ENCODE results near the gene DPYD. TPM values are rescaled to one million over a fixed set of nuclear protein-coding genes. Genes with fewer than 3 reads are reported as not detected.

The DPYD gene
- total RNA-seq, 4 donors from 2014 or later = 30.9 to 66.6 (median 48.2) TPM

GRCh38 chr1:97654876-97655585 is 265.8 kb downstream of the DPYD start:
- Histone ChIP-seq H3K4me1 (no peaks in the 10 kb centered on the region), H3K9me3 (no peaks in the 10 kb centered on the region), H3K4me3 (no peak overlapping the region), H3K27me3 (no peaks in the 10 kb centered on the region), H3K36me3 (no peaks in the 10 kb centered on the region), H3K27ac (no peak overlapping the region)
- DNase-seq = no peak
- intact Hi-C loops (cut with DNase I; ENCODE audit: low total_unique reads) = no loop called here
- TF ChIP-seq POLR2A (IDR thresholded peaks at IDR 0.05) (no peak), CTCF (IDR thresholded peaks at IDR 0.05) (no peak)

GRCh38 chr1:97651250-97651649 is 269.6 kb downstream of the DPYD start:
- no peak overlapping the region for H3K4me3 ChIP-seq
- no peak overlapping the region for H3K27ac ChIP-seq
- no peak for TF ChIP-seq CTCF (IDR thresholded peaks at IDR 0.05)
- TF ChIP-seq POLR2A (IDR thresholded peaks at IDR 0.05) = no peak
- DNase-seq = no peak
- H3K36me3 ChIP-seq = no peaks in the 10 kb centered on the region
- intact Hi-C loops (cut with DNase I; ENCODE audit: low total_unique reads) = no loop called here
- peaks cover 0 to 4% of the 10 kb centered on the region in 2 donors for H3K9me3 ChIP-seq
- no peaks in the 10 kb centered on the region for H3K27me3 ChIP-seq
- H3K4me1 ChIP-seq = no peaks in the 10 kb centered on the region

DNA sequence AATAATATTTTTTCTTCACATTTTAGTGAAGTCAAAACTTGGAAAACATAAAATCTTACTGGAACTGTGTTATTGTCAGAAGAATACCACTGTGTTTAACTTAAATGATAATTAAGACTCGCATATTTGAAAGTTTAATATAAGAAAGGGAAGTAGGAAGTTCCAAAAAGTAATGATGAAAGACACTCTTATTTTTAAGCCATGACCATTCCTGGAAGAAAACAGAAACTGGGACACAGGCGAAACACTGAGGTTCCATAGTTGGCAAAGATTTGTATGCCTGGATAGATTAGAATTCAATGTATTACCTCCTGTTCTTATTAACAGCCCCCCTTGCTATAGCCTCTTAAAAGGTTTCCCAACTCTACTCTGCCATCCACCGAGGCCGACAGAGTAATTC is 271.2 kb downstream of the DPYD start:
- no peak overlapping the region for H3K4me3 ChIP-seq
- H3K27me3 ChIP-seq = no peaks in the 10 kb centered on the region
- intact Hi-C loops (cut with DNase I; ENCODE audit: low total_unique reads) = no loop called here

GRCh38 chr1:97647776-97648175 is 273.1 kb downstream of the DPYD start:
- intact Hi-C loops (cut with DNase I; ENCODE audit: low total_unique reads) = no loop called here
- Histone ChIP-seq H3K9me3 (peaks cover 0 to 7% of the 10 kb centered on the region in 2 donors), H3K27ac (no peak overlapping the region), H3K4me3 (no peak overlapping the region), H3K4me1 (no peaks in the 10 kb centered on the region), H3K27me3 (no peaks in the 10 kb centered on the region), H3K36me3 (no peaks in the 10 kb centered on the region)
- no peak for DNase-seq
- TF ChIP-seq POLR2A (IDR thresholded peaks at IDR 0.05) = no peak
- no peak for TF ChIP-seq CTCF (IDR thresholded peaks at IDR 0.05)

More for the DNA sequence above, 271.2 kb downstream of the DPYD start:
- Histone ChIP-seq H3K27ac (no peak overlapping the region), H3K9me3 (peaks cover 0 to 7% of the 10 kb centered on the region in 2 donors), H3K4me1 (no peaks in the 10 kb centered on the region), H3K36me3 (no peaks in the 10 kb centered on the region)
- DNase-seq = no peak
- TF ChIP-seq POLR2A (IDR thresholded peaks at IDR 0.05) (no peak), CTCF (IDR thresholded peaks at IDR 0.05) (no peak)

DNA sequence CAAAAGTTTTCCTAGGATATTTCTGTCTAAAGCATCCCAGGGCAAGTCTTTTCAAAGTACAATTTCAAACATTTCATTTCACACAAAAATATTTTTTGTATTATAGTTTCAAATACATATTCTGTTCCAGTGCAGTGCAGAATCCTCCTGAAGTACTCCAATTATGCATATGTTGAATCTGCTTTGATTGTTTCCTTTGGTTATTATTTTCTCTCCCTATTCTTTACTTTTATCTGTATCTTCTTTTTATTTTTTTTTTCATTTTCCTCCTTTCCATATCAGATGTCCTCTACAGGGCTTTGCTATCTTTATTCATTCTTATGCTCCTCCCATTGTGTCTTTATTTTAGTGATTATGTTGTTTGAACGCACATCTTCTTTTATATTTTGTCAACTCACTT is 274.8 kb downstream of the DPYD start:
- Histone ChIP-seq H3K9me3 (peaks cover 0 to 7% of the 10 kb centered on the region in 2 donors), H3K4me3 (no peak overlapping the region), H3K27ac (no peak overlapping the region), H3K4me1 (no peaks in the 10 kb centered on the region), H3K36me3 (no peaks in the 10 kb centered on the region), H3K27me3 (no peaks in the 10 kb centered on the region)
- TF ChIP-seq POLR2A (IDR thresholded peaks at IDR 0.05) (no peak), CTCF (IDR thresholded peaks at IDR 0.05) (no peak)
- intact Hi-C loops (cut with DNase I; ENCODE audit: low total_unique reads) = no loop called here
- no peak for DNase-seq

Measured in uterus (tissue), 4 donors.